HL-60/S4 (cell line): ENCODE data around the gene HACE1.
"Not testable (repeated sequence)": the region's sequence is repeated elsewhere in the genome, so short reads cannot be mapped to it uniquely, and the experiment has no call there.

Experiments
- in situ Hi-C: fragments of 300-500 bp; cut with MboI; formaldehyde crosslinking; loops from 2 replicates; pipeline ENCODE4 v1.14.3; 2022; ENCODE audit warnings: low sequenced_read_pairs

HACE1 gene

DNA sequence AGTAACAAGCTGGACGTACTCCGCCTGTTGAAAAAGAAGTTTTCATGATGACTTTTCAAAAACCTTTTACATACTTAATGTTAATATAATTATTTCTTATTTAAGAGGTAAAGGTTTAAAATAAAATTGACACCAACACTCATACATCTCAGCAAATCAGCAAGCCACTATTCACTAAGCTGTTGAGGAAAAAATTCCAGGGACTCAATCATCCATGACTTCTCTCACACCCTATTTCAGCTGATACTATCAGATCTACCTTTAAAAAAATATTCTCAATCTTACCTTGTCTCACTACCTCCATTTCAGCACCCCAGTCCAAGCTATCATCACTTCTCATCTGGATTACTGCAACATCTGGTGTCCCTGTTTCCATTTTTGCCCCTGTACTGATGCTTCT, 109.3 kb downstream of the HACE1 start:
- in situ Hi-C loops = loop anchor here (25.0 kb wide), 1 partner anchor 213 kb away; no protein-coding TSS in a partner anchor

DNA sequence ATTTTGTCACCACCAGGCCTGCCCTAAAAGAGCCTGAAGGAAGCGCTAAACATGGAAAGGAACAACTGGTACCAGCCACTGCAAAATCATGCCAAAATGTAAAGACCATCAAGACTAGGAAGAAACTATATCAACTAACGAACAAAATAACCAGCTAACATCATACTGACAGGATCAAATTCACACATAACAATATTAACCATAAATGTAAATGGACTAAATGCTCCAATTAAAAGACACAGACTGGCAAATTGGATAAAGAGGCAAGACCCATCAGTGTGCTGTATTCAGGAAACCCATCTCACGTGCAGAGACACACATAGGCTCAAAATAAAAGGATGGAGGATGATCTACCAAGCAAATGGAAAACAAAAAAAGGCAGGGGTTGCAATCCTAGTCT, 120.6 kb downstream of the HACE1 start:
- in situ Hi-C loops = not testable (repeated sequence)

DNA sequence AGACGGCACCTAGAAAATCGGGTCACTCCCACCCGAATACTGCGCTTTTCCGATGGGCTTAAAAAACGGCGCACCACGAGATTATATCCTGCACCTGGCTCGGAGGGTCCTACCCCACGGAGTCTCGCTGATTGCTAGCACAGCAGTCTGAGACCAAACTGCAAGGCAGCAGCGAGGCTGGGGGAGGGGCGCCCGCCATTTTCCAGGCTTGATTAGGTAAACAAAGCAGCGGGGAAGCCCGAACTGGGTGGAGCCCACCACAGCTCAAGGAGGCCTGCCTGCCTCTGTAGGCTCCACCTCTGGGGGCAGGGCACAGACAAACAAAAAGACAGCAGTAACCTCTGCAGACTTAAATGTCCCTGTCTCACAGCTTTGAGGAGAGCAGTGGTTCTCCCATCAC, 122.2 kb downstream of the HACE1 start:
- in situ Hi-C loops = not testable (repeated sequence)

DNA sequence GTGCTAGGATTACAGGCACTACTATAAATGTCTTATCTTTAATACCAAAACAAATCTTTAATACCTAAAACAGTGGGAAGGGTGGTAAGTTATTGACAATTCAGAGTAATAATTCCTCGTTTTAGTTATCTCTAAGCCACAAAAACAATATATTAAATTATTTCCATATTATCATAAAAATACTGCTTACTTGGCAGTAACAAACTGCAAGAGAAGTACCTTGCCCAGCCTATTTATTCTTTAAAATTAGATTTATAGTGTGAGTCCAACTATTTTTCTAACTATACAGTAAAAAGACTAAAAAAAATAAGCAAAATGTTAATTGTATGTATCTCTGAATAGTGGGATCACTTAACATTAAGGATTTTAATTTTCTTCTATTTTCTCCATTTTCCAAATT, 123.2 kb downstream of the HACE1 start:
- in situ Hi-C loops = no loop called here

DNA sequence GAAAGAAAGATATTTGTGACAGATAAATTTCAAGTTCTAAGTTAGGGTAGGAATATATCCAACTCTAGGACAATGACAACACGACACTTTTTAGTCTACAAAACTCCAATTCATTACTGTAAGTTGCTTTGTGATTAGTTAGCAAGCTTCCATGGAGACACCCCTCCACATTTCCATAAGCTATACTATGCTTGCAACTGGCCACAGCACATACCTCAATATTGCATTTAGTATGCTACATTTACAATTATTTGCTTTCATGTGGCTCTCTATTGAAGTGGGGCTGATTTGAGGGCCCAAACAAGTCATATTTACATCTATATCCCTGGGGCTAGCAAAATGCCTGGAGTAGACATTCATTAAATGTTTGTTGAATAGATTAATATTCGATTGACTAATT, 129.3 kb downstream of the HACE1 start:
- in situ Hi-C loops = no loop called here

DNA sequence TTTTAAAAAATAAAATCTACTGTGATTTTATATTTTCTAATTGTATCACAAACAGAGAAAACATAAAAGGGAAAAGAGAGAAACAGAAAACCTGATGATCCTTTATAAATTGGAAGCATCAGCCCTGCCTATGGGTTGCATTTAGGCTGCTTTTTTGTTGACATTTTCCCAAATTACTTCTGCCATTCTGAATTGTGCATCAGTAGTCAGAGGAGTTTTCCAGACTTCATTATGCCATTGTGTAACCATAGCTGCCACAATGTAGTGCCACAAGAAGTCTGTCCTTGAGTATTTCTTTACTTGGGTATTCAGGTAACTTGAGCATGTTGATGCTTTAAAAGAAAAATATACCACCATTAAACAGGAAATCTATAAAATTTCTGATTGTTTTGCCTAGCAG, 130.3 kb downstream of the HACE1 start:
- in situ Hi-C loops = no loop called here

DNA sequence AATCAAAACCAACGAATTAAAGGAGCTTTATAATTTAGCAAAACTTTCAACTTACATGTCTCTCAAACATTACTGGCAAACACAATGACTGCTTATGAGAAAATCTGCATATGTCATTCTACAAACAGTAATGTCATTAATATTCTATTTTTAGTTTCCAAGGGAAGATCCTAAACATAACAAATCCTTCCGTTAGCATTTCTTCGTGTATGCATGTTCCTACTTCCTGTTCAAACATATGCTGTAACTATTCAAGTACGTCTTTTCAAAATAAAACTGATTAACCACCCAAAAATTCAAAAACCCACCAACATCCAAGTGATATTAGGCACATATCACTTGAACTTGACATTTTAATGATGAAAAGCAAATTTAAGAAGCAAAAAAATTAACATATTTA, 131.3 kb downstream of the HACE1 start:
- in situ Hi-C loops = no loop called here

DNA sequence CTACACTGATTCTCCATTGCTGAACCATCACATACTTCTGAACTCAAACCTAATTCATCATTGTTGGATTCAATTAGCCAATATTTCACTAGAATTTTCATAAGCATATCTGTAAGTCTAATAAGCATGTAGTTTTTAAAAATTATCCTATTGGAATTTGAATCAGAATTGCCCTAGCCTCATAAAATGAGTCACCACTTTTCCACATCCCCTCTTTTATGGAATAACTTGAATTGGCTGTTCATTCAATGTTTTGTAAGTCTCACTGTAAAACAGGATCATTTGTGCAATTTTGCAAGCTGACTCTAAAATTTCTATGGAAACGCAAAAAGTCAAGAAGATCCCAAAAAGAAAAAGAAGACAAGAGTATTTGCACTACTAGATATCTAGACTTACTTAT, 141.0 kb downstream of the HACE1 start:
- in situ Hi-C loops = no loop called here

DNA sequence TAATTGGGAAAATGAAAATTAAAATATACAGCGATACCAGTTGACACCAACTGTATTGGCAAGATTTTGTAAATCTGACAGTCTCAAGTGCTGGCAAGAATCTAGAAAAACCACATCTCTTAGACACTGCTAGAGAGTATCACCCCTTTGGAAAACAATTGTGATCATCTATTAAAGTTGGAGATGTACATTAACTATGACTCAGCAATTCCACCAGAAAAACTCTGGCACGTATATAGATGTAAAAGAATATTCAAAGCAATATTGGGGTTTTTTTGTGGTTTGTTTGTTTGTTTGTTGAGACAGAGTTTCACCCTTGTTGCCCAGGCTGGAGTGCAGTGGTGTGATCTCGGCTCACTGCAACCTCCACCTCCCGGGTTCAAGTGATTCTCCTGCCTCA, 142.9 kb downstream of the HACE1 start:
- in situ Hi-C loops = no loop called here

DNA sequence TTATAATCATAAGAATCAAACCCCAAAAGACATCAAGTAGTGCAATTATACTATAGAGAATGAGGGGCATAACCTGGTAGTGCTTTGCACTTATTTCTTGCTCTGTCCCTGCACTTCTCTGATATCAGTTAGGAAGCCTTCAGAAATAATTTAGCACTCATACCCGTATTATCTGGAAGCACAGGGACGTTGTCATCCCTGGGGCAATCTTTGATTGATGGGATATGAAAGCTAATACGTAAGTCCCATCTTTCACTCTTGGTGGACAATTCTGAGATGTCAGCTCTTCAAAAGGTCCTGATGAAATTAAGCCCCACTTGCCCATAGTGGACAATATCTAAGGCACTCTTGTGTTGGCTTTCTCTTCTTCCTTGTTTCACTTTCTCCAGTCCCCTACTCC, 144.9 kb downstream of the HACE1 start:
- in situ Hi-C loops = no loop called here

DNA sequence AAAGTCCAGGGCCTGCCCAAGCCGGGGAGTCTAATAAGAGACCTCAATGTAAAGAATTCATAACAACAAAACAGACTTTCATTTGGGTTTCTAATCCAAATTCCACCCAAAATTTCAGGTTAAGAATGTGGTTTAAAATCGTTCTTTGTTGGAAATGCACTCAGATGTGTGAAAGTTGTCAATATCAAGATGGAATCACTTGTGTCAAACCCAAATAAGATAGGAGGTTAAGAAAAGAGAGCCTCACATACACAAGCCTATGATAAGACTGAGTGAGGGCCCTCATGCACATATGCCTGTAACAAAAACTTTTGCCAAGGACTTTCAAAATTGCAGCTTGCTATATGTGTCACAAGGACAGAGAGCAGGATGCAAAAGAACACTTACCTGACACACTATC, 145.7 kb downstream of the HACE1 start:
- in situ Hi-C loops = no loop called here

DNA sequence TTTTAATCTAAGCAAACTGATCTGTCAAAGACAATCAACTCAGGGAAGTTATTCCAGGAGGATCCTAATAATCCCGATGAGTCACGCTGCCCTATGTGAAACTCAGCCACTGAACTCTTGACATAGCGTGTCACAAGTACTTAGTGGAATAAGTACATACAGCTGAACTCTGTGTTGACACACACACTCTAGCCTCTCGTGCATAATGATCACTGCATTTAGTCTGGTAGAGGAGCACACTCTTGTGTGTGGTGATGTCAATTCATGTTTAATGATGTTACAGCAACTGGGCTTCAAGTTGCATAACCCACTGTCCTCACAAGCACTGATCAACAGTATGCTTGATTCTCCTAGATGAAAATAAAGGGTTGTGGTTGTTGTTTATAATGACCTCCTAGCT, 148.3 kb downstream of the HACE1 start:
- in situ Hi-C loops = no loop called here

DNA sequence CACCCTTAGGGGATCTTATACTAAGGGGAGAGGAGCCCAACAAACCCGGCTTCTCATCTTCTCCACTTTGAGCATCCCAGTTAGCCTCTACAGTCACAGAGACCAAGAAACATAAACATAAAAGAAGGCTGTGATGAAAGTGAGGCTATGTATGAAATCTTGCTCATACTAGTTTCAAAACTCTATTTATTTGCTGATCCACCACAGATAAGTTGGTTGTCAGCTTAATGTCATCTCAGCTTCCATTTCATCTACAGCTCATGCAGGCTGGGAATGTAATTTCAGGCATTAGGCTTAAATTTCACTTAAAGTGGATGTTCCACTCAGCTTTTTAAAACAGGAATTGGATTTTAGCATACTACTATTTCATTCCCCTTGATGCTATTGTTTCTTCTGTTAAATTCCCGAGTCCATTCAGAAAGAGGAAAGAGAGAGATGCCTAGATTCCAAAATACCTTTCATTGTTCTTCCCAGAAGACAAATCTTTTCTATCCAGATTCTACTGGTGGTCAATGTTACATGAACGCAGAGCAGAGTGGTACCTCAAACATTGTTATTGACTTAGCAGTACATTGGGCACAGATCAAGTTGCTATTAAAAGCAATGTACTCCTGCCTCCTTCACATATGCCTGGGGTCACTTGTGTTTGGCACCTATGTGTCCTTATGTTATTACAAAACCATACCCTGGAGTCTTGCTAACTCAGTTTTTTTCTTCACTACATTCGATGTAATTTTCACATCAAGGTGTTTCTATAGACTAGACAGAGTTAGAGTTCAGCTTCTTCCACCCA, 149.0 kb downstream of the HACE1 start:
- in situ Hi-C loops = no loop called here

DNA sequence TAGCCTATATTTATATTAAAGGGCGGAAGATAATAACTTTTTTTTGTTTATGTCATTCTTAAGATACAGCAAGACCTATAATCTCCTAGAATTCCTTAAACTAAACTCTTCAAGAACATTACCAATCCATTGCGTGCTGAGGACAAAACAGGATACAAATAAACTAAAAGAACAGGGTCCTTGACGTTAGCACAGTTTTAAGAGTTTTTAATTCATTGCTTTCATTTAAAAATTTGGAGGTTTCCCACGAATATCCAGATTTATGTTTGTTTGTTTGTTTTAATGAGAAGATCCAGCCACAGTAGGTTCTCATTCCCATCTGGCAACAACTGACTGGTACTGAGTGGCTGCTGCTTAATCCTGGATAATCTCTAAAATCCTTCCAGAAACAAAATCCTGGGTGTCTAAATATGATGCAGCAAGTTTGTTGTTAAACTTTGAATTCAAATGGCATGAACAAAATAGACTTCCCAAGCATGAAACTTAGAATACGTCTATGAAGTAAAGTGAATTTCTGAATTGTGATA, 153.7 kb downstream of the HACE1 start:
- in situ Hi-C loops = no loop called here

DNA sequence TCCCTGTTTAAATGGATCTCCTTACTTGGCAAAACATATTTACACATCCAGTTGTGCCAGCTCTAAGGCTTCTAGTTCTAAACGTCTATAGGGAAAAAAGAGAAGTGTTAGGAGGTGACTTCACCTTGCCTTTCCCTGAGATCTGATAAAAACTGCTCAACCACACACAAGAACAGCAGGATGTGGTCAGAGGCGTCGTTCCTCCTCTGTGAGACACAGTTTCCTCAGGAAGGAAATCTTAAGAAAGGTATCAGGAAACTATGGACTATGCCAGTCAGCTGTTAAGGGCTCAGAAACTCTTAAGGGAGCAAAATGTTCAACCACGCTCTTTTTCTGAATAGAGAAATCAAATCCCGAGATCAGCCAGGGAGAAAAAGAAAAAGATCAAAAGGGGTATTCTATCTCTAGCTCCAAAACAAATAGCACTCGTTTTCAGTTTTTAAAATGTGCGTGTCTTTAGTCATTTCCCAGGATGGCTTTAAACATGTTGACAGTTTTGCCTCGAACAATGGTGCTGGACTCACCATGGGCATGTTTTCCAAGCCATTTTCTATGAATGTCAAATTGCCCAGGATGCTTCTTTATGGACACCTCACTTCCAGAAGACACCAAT, 154.5 kb downstream of the HACE1 start:
- in situ Hi-C loops = no loop called here

DNA sequence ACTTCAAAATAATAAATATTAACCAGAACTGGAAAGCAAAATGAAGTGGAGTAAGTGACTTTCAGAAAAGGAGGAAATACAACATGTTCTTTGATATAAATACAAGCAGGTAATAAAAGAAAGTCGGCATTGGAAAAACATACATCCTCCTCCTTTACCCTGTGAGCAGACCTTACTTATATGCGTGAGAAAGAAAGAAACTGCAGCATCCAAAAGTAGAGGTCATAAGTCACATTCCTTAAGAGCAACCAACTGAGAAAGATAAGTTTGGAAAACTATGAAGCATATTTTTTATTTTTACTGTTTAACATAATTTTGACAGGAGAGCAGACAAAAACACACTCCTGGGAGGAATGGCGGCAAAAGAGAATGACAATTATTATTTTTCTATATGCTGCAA, 155.5 kb downstream of the HACE1 start:
- in situ Hi-C loops = no loop called here

DNA sequence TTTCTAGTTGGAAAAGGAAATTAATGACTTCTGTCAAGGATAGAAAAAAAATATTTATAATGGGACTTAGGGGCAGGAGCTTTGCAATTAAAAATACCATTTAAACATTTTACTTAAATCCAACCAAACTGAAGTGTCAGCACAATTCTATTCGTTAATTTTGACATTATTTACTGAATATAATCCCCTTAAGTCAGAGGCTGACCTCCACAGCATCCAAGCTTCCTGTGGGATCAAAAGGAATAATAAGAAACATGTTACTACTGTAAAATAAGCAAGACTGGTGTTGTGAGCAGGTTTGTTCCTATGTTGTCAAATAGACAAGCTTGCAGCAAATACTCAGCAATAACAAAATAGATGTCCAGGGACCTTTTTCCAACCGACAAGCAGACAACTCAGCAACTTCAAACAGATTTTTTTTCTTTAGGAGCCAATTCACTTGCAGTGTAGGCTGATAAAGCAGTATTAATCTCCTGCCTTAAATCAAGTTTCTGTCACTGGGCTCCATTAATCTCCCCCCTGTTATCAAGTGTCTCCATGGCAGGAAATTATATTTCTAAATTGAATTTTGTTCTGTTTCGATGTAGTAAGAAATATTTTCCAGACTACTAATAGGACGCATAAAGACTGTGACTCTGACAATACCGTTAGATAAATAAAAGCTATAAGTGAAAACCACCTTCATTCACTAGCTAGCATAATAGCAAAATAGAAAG, 157.4 kb downstream of the HACE1 start:
- in situ Hi-C loops = no loop called here

DNA sequence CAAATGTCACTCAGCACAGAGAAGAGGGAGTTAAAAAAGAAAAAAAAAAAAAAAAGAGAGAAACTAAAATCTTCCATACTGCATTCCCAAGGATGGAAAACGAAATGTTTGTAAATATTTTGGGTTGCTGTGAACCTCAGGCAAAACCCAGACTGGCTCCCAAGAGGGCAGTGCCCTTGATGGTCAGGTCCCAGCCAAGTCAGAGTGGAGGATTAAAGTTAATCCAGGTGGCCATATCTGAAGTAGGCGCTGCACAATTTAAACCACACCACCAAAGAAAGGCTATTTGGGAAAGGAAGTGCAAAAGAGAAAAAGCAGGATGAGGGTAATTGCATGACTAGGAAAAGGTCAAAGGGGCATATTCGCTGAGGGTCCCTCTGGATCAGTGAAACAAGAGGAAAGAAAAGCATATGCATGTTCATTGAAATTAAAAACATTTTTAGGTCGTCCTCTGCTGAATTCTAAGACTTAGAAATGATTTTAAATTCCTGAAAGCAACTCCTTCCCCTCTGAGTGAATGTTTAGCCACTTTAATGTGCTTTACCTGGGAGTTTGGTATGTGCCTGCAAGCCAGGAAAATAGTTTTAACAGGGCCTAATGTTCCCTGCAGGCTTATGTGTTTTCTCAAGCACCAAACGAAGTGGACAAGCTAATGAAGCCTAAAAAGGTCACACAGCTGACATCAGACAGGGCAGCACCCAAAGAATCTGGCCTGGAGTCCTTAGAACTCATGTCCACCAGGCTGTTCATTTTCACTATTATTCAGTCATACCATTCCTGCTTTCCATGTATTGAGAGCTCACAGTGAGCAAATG, 159.1 kb downstream of the HACE1 start:
- in situ Hi-C loops = no loop called here

DNA sequence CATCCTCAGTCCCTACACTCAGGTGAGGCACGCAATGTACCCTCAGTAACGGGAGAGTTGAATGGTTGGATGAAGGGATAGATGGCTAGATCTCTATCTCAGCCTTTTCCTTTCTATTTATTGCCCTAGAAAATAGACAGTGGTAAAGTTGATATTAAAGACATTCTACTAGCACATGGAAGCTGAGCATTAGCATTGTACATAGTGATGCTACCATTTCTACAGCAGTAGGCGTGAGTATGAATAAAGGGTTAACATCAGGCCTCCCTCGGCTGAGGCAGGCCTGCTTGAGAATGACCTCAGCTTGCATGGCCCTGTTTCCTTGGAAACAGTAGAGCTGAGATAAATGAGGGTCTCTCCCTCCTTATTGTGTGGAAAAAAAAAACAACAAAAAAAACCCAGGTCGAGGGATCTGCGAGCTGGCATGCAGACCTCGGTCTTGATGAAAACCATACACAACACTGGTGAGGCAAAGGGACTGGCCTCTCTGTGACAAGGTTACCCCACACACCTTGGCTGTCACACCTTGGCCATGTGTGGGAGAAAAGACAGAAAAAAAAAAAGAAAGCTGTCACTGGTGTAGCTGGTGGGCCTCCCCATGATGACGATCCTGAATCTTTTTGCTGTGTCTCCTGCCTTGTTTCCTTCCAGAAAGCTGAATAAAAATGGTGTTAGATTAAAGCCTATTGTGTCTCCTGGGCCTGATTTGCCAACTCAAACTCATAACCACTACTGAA, 160.0 kb downstream of the HACE1 start:
- in situ Hi-C loops = loop anchor here (10.0 kb wide), 1 partner anchor 65 kb away; no protein-coding TSS in a partner anchor

DNA sequence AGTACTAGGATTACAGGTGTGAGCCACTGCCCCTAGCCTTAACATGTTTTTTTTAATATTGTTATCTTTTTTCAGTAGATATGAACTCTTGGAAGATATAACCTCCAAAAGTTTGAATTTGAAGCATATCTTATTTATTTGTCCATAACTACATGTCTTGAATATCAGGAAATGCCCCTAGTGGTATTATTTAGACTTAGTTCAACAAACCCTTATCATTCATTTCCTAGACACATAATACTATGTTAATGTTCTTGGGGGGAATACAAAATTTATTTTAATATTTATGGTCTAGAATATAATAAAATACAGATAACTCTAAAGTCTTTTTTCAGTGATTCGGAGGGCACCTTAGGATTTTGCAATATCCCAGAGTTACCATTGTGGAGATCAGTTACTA, 160.7 kb downstream of the HACE1 start:
- in situ Hi-C loops = loop anchor here (10.0 kb wide), 1 partner anchor 66 kb away; no protein-coding TSS in a partner anchor
